ENCODE data around the gene PACRG.

PACRG gene

DNA sequence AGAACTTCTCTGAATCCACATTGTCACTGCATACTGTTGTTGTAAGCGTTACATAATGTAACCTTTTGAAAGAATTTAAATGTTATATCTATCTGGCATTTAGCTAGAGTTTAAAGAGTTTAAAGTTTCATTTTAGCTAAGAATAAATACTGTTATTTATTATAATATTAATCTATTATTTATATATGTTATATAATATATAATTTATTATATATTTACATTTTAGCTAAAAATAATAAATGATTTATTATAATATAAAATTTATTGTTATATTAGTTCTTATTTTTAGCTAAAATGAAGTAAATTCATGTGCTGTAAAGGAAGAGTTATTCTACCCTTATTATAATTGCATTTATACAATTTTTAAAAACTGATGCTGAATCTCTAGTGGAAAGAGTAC is 431.3 kb downstream of the PACRG start:
- DNase-seq, result no peak

- DNase-seq, result no peak
Measured at GRCh38 chr6:163159689-163160088, 431.9 kb downstream of the PACRG start.

- no peak for DNase-seq
Measured at GRCh38 chr6:163162007-163162873, 434.5 kb downstream of the PACRG start.

GRCh38 chr6:163162874-163163213 is 435.1 kb downstream of the PACRG start:
- DNase-seq, result no peak

- DNase-seq, result no peak
Measured at GRCh38 chr6:163164175-163164900, 436.6 kb downstream of the PACRG start.

DNA sequence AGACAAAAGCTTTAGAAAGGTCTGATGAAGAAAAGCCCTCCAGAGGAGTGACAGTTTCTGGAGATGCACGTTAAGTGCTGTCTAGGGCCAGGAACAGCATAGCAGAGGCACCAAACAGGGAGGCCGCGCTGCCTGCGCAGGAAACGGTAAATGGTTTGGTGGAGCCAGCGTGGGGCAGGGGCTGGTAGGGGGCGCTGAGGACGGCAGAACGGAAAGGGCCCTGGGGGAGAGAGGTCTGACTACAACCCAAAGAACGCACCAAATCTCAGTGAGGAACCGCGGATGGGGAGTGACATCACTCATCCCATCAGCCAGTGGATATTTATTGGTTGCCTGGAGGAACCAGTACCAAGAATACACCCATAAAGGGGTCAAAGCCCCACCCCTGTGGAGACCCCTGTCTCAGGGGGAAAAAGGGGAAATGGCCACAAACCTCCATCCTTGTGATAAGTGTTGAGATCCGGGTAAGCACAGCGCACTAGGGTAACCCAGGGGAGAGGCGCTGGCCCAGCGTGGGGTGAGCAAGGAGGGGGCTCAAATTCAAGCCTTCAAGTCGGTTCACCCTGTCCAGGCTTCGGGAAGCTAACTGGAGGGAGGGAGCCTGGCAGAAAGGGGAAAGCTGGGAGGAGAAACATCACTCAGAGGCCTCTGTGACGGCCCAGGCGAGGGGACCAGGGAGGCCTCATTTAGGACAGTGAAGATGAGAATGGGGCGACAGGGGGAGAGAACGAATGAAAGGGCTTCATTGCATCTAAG is 437.6 kb downstream of the PACRG start:
- no peak for DNase-seq

DNA sequence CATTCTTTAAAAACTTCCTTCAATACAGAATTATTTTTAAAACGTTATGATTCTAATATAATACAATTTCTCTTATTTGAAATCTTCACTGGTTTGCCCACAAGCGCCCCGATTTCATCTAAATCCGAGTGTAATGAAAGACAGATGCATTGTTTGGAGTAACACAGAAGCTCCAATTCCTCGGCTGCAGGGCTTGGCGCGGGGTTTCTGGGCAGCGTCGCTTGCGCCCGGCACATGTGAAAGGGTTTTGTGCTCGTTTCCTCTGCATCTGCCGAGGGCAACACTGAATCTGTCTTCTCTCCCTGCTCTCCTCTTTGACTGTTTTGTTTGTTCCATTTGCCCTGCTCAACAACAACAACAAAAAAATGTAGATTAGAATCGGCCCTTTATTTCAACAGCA is 438.1 kb downstream of the PACRG start:
- no peak for DNase-seq

- DNase-seq, result no peak
Measured at GRCh38 chr6:163166507-163166906, 438.7 kb downstream of the PACRG start.

DNA sequence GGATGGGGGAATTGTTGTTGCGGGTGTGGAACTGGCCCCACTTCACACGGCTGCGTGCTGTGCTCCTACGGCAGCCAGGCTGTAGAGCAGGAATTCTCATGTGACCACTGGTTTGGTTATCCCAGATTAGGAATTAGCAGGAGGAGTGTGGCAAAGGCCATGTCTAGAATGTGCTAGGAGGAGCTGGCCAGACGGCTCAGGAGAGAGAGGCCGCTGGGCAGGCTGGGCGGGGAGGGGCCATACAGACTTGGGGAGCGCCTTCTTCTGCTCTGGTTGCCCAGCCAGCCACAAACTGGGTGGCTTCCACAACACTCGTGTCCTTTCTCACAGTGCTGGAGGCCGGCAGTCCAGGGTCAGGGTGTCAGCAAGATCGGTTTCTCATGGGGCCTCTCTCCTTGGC is 441.7 kb downstream of the PACRG start:
- no peak for DNase-seq

- no peak for DNase-seq
Measured at GRCh38 chr6:163170294-163170883, 442.6 kb downstream of the PACRG start.

DNA sequence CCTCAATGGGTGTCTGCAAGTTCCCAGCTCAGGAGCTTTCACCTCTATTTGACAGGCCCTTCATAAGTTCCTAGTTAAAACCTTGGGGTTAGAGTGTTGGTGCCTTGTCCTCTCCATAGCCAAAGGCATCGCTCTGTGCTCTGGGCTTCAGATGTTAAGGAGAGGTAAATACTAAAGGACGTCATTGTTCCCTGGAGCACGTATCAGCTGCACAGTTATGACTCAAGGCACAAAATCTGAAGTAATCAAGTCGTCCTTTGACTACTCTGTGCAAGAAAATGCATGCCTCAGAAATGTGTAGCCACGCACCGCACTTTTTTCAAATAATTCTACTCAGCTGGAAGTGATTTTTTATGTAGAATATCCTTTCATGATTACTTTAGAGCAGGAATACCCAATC is 446.0 kb downstream of the PACRG start:
- DNase-seq, result no peak

GRCh38 chr6:163175301-163175700 is 447.5 kb downstream of the PACRG start:
- peak; percentile 4 for DNase-seq

DNA sequence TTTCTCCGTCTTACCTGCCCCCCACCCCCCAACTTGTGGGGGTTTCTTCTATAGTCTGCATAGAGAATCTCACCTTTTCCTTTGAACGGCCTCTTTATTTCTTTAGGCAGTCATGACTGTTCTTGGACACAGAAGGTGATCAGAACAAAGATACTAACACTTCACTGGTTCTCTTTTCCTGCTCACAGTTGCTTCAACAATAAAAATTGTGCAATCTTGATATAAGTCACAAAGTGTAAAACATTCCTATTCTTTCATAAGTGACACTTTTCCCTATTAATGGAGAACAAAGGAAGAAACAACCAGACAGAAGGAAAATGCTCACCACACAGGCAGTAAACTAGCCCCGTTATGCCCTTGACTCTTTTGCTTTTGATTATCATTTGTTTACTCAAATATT is 448.3 kb downstream of the PACRG start:
- DNase-seq, result no peak

GRCh38 chr6:163177007-163177406 is 449.2 kb downstream of the PACRG start:
- no peak for DNase-seq

- no peak for DNase-seq
Measured at GRCh38 chr6:163177892-163178420, 450.2 kb downstream of the PACRG start.

DNA sequence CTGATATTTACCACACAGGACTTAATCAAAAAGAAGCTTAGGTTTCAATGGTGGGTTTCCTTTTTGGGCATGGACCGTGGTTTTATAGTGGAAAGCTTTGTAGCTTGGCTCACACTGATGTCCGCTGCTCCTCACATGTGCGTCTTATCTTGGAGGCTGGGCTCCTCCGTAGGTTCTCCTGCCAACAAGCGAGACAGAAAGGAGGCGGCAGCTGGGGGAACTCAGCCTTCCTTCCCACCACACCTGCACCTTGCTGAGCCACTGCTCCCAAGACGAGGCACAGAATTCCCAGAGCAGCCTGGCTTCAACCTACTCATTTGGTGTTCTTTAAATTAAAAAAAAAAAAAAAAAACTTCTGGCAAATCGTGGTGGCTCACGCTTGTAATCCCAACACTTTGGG is 451.3 kb downstream of the PACRG start:
- no peak for DNase-seq

GRCh38 chr6:163179721-163180120 is 451.9 kb downstream of the PACRG start:
- no peak for DNase-seq

- no peak for DNase-seq
Measured at GRCh38 chr6:163180874-163181541, 453.2 kb downstream of the PACRG start.

DNA sequence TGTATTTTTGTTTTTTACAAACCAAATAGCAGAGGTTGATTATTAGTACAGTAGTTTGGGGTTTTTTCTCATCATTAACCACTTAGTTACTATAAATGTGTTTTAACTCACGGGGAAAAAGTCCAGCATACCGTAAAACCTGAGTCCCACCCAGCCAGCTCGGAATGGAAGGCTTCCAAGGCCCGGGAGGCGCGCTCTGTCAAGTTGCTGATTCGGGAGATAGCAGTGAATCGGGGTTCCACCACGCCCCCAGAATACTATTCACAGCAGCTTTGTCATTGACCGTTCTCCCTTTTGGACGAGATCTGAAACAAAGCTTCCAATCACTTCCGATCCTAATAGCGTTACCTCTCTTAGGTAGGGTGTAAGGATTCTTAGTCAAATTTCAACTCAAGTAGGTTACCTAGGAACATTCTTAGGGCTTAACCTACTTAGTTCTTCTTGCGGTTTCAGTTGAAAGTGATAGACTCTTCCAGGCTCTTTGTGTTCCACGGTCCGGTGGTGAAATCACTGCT is 453.9 kb downstream of the PACRG start:
- no peak for DNase-seq

- no peak for DNase-seq
Measured at GRCh38 chr6:163182696-163183095, 454.9 kb downstream of the PACRG start.

DNA sequence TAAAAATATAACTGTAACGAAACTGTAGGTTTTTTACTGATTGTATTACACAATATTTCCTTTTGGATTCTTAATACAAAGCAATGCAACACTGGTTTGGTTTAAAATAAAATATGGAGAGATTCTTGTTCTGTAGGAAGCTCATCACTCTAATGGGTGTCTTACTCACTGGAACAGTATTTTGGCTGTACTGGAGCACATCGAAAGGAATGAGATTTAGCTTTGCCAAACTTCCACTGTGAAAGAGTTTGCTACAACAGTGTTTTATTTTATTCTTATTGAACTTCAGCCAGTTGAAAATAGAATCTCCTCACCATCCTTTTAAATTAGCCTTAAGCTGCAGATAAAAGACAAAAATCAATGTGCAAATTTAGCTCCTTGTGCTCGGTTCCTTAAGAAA is 456.0 kb downstream of the PACRG start:
- DNase-seq, result no peak

GRCh38 chr6:163185744-163186143 is 458.0 kb downstream of the PACRG start:
- DNase-seq, result no peak
